Esophagus mucosa (tissue), 1 donor: ENCODE data around the gene BUB1B. TPM values are rescaled to one million over a fixed set of nuclear protein-coding genes. Genes with fewer than 3 reads are reported as not detected.
"Not testable (repeated sequence)": the region's sequence is repeated elsewhere in the genome, so short reads cannot be mapped to it uniquely, and the experiment has no call there.

ENCODE experiments used
- ATAC-seq: fragments of 200-7000 bp; cut with Tn5 transposase; one replicate; pipeline ENCODE4 v1.9.1; 2020
- total RNA-seq: library from RNA; stranded (reverse); gene quantifications from one replicate; pipeline ENCODE4 v1.2.4, GENCODE V29; 2023
- donor health status: DM: yes; HTN: yes; CAD: no.

BUB1B gene, protein sequence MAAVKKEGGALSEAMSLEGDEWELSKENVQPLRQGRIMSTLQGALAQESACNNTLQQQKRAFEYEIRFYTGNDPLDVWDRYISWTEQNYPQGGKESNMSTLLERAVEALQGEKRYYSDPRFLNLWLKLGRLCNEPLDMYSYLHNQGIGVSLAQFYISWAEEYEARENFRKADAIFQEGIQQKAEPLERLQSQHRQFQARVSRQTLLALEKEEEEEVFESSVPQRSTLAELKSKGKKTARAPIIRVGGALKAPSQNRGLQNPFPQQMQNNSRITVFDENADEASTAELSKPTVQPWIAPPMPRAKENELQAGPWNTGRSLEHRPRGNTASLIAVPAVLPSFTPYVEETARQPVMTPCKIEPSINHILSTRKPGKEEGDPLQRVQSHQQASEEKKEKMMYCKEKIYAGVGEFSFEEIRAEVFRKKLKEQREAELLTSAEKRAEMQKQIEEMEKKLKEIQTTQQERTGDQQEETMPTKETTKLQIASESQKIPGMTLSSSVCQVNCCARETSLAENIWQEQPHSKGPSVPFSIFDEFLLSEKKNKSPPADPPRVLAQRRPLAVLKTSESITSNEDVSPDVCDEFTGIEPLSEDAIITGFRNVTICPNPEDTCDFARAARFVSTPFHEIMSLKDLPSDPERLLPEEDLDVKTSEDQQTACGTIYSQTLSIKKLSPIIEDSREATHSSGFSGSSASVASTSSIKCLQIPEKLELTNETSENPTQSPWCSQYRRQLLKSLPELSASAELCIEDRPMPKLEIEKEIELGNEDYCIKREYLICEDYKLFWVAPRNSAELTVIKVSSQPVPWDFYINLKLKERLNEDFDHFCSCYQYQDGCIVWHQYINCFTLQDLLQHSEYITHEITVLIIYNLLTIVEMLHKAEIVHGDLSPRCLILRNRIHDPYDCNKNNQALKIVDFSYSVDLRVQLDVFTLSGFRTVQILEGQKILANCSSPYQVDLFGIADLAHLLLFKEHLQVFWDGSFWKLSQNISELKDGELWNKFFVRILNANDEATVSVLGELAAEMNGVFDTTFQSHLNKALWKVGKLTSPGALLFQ
- total RNA-seq, result 15.3 TPM

DNA sequence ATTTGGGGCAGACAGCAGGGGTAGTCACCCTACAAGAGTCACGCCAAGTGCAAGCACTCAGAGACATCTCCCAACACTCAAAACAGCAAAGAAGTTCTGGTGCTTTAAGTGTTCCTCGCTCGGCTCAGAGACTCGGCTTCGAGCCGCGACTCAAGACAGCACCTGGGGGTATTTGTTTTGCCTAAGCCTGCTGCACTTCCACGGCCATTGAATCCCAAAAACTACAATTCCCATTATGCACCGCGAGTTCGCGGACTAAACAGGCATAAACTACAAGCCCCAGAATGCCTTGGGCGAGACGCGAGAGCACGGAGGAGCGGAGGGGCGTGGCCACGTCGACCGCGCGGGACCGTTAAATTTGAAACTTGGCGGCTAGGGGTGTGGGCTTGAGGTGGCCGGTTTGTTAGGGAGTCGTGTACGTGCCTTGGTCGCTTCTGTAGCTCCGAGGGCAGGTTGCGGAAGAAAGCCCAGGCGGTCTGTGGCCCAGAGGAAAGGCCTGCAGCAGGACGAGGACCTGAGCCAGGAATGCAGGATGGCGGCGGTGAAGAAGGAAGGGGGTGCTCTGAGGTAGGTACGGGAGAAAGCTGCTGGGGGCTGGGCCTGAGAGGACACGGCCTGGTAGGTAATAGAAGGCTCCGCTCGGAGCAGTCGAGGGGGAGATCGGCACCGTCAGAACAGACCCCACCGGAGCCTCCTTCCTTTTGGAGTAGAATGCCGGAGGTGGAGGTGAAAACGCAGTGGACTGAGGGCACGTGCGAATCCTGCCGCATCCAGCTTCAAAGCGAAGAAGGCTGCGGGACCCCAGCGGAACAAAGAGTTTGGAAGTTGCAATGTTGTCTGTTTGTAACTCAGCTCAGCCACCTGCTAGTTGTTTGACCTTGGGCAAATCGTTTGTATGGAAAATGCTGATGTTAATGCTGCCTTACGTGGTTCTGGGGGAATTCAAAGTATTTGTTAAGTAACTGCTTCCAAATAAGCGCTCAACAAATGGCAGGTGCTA is at the start of gene BUB1B:
BUB1B (plus strand) TSS at position 381 of the 1,000 bp plus-strand sequence; CDS start at position 533, 152 bp downstream.
- ATAC-seq, result peak; percentile 95

DNA sequence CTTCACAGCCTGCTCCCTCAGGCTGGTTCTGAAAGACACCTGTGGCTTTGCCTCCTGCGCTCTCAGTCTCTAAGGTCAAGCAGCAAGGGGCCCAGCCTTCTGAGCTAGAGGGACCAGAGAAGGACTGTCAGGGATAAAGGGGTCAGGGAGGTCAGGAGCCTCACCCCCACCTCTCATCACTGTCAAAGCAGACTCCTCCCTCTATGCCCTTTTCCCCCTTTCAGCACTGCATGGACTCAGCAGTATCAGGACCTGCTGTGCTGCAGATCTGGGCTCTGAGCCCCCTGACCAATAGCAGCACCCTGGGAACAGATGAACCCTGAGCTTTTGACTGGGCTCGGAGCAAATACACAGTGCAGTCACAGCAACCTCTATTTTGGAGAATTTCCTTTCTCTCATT is 49.0 kb upstream of the BUB1B start:
- ATAC-seq, result no peak

DNA sequence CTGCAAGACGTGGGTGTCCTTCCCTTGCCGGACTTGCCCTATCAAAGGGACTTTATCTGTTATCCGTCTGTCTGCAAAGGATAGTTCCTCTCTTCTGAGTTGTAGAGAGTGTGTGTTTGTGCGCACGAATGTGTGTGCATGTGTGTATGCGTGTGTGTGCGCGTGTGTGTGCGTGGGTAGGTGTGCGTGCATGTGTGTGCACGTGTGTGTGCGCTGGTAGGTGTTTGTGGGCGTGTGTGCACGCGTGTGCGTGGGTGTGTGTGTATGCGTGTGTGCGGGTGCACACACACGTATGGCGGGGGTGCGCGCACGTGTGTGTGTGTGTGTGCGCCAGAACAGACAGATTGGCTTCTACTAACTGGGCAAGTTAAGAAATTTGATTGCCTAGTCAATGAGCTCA is 48.1 kb upstream of the BUB1B start:
- no peak for ATAC-seq

DNA sequence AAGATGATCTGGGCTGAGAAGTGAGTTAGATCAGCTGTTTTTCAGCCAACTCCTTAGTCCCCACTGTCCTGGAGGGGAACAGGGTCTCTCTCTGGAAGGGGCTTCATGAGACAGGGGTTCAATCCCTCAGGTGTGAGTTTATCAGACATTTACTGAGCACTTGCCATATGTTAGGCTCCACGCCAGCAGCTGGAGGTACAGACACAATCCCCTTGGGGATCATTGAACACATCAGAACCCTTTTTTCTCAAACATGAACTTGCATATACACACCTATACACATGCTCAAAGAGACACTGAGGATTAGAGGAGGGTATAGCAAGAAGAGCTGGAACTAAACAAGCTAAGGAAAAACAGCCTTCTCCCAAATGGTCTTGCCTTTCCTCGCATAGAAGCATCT is 46.7 kb upstream of the BUB1B start:
- ATAC-seq, result no peak

DNA sequence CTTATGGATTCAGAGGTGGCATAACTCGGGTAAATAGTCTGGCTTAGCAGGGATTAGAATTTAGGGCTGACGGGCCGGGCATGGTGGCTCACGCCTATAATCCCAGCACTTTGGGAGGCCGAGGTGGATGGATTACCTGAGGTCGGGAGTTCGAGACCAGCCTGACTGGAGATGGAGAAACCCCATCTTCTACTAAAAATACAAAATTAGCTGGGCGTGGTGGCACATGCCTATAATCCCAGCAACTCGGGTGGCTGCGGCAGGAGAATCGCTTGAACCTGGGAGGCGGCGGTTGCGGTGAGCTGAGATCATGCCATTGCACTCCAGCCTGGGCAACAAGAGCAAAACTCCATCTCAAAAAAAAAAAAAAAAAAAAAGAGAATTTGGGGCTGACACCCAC is 45.8 kb upstream of the BUB1B start:
- ATAC-seq, result not testable (repeated sequence)

DNA sequence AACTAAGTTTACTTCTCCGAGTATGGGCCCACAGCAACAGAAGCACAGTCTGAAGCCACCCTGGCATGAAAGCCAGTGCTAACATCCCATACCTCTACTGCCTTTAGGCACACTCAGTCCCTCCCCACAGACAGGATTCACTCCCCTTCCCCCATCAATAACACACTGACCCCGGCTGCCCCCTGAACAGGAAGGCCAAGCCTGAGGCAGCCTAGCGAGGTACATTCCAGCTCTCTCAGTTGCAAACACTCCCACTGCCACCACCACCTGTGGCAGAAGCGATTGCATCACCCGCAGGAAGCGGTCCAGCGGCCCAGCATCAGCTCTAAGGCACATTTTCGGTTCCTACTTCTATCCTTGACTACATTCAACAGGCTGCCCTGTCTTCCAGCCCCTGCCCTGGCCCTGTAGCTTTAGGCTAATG is 45.2 kb upstream of the BUB1B start:
- peak; percentile 66 for ATAC-seq

DNA sequence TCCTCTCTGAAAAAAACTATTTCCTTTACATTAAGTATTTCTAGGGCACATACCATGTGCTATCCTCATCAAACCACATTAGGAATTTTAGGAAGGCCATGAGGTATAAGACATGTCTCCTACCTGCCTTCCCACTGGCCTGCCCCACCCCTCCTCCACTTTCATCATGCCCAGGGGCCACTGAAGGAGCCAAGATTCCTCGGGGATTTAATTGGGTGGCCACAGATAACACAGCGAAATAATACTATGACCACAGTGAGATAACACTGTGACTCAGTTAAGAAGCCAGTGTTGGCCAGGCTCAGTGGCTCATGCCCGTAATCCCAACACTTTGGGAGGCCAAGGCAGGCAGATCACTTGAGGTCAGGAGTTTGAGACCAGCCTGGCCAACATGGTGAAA is 42.4 kb upstream of the BUB1B start:
- no peak for ATAC-seq

DNA sequence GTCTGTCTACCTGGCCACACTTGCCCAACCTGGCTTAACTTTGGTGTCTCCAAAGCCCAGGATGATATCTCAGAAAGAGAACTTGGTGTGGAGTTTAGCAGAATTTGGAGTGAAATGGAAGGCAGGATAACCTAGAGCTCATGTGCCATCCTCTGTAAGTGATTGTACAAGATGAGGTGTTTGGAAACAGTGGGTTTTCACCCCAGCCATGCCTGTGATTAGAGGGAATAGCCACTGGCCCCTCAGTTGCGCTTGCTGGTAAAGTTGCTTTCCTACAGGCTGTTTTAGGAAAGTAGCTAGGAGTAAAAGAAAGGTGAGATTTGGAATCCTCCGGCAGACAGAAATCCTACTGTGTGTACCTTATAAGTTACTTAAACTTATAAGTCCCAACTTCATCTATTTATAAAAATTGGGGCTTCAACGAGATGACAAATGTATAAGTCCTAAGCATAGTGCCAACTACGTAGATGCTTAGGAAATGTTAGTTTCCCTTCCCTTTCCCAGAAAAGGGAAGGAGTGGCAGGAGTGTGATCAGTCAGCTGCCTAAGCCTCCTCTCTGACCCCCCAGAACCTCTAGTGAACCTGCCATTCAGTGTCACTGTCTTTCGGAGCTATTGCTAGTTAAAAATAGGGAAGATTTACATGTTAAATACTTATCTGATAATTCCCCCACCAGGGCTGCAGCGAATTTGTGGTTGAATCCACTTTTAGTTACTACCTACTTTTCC is 38.8 kb upstream of the BUB1B start:
- ATAC-seq, result no peak

DNA sequence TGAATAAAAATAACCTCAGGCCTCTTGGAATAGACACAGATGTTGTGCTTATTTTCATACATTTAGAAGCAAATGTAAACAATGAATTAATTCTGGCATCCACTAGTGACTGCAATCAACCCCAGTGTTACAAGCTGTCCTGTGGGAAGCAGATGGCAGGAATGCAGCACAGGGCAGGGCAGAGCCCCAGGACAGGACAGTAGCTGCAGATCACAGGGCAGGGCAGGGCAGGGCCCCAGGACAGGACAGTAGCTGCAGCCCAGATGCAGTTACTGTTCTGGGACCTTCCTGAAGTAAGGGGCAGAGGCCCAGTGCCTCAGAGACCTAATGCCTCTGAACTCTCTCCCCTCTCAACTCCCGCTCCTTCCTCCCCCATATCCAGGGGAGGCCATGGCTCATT is 37.9 kb upstream of the BUB1B start:
- not testable (repeated sequence) for ATAC-seq

DNA sequence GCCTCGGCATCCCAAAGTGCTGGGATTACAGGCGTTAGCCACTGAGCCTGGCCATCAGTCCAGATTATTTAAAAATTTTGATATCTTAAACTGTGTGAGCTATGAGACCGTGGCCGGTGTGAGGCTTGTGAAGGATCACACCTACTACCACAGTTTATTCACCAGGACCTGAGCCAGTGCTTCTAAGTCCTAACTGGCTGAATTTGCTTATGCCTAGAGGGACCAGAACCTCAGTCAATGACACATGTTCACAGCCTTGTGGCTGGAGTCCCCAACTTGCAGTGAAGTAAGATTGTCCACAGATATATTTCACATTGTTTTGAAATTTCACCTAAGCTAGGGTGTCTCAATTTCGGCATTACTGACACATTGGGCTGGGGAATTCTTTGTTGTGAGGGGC is 37.0 kb upstream of the BUB1B start:
- ATAC-seq, result not testable (repeated sequence)

DNA sequence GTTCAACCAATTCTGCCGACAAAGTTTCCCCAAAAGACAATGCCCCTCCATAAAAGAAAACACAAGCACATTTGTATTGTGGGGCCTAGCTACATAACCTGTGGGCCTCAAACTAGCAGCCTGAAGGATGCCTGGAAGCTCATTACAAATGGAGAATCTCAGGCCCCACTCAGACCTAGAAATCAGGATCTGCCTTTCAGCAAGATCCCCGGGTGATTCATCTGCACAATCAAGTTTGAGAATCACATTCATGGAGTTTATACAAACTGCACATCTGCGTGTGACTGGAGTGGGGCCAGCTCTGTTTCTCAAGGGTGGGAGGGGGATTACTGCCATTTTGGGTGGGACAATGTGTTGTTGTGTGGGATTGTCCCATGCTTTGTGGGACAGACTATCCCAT is 36.5 kb upstream of the BUB1B start:
- ATAC-seq, result not testable (repeated sequence)

DNA sequence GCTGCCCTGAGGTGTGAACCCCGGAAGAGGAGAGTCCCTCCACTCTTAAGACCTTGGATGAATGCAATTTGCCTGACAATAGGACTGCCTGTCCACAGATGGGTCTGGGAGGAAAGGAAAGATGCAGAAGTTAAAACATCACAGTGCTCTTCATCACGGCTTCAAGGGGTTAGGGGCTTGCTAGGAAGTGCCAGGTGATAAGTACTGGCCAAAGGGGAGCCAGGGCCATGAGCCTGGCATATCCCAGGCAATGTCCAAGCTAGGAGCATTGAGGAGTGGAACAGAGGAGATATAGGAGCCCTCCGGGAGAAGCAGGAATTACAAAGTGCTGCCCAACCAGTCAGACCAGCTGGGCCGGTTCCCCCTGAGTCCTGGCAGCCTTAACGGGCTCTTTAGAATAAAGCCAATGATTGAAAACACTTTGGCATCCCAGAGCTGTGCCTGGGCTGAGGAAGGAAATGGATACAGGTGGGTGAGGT is 36.0 kb upstream of the BUB1B start:
- peak; percentile 79 for ATAC-seq

DNA sequence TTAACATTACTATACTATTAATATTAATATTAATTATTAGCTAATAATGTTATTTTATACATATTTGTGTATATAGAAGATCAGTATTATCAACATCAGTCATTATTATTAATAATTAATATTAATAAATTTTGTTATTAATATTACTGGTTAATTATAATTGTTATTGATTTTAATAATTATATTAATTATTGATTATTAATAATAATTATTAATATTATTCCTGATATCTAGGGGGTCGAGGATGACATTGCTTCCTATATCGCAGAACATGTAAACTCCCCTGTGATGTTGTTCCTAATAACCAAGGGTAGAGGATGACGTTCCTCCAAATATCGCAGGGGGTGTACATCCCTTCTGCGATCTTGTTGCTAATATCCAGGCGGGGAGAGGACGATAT is 34.9 kb upstream of the BUB1B start:
- no peak for ATAC-seq

DNA sequence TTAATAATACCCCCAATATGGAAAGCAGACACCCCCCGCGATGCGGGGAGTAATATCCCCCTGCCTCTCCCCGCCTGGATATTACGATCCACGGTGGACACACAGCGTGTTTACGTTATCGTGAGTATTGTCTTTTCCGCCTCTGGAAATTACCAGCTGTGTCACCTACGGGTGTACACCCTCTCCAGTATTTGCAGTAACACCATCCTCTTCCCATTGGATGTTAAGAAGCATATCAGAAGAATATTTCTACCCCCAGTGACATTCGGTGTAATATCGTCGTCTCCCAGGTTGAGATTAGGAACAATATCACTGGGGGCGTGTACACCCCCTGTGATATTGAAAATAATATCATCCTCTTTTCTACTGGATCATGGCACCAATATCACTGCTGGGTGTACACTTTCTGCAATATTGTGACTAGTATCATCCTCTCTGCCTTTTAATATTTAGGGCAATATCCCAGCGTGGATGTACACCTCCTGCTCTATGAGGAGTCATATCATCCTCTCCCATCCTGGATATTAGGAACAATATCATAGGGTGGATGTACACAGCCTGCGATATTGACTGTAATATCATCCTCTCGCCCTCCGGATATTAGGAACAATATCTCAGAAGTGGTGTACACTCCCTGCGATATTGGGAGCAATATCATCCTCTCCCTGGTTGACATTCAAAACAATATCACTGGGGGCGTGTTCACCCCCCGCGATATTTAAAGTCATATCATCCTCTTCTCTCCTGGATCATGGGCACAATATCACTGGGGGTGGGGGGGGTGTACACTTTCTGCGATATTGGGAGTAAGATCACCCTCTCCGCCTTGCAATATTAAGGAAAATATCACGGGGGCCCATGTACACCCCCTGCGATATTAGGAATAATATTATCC is 31.9 kb upstream of the BUB1B start:
- no peak for ATAC-seq

DNA sequence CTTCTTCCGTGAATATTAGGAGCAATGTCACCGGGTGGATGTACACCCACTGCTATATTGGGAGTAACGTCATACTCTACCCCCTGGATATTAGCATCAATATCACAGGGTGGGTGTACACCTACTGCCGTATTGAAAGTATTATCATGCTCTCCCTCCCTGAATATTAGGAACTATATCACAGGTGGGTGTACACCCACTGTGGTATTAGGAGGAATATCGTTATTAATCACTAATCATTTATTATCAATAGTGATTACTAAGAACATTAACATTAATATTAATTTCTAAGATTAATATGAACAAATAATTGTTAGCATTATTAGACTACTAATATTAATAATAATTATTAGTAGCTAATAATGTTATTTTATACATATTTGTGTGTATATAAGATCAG is 30.8 kb upstream of the BUB1B start:
- no peak for ATAC-seq

DNA sequence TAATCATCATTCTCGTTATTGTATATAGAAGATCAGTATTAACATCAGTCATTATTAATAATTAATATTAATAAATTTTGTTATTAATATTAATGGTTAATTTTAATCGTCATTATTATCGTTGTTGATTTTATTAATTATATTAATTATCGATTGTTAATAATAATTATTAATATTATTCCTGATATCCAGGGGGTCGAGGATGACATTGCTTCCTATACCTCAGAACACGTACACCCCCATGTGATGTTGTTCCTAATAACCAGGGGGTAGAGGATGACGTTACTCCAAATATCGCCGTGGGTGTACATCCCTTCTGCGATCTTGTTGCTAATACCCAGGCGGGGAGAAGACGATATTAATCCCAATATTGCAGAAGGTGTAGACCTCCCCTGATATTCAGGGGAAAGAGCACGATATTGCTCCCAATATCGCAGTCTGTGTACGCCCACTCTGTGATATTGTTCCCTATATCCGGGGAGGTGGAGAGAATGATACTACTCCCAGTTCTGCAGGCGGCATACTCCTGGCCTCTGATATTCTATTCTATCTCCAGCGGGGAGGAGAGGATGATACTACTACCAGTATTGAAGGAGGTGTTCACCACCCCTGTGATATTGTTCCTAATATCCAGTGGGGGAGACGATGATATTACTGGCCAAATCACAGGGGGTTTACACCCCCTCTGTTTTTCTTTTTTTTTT is 29.9 kb upstream of the BUB1B start:
- no peak for ATAC-seq

DNA sequence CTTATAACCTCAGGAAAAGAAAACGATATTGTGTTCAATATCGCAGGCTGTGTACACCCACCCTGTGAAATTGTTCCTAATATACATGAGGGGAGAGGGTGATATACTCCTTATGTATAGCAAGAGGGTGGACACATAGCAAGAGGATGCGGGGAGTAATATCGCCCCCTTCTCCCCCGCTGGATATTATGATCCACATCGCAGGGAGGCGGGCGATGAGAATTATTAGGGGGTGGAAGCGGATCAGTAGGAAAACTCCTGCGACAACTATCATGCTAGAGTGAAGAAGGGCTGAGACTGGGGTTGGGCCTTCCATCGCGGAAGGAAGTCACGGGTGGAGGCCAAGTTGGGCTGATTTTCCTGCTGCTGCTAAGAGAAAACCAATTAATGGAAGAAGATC is 27.3 kb upstream of the BUB1B start:
- ATAC-seq, result no peak

DNA sequence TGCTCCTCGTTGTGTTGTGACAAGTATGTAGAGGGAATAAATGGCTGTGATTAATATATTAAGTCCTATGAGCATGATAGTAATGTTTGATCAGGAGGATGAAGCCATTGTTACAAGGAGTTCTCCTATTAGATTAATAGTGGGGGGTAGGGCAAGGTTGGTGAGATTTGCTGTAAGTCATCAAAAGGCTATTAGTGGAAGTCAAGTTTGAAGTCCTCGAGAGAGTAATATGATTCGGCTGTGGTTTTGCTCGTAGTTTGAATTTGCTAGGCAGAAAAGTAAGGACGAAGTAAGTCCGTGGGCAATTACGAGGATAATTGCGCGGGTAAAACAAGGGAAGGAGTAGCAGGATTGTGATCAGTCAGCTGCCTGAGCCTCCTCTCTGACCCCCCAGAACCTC is 26.0 kb upstream of the BUB1B start:
- no peak for ATAC-seq

DNA sequence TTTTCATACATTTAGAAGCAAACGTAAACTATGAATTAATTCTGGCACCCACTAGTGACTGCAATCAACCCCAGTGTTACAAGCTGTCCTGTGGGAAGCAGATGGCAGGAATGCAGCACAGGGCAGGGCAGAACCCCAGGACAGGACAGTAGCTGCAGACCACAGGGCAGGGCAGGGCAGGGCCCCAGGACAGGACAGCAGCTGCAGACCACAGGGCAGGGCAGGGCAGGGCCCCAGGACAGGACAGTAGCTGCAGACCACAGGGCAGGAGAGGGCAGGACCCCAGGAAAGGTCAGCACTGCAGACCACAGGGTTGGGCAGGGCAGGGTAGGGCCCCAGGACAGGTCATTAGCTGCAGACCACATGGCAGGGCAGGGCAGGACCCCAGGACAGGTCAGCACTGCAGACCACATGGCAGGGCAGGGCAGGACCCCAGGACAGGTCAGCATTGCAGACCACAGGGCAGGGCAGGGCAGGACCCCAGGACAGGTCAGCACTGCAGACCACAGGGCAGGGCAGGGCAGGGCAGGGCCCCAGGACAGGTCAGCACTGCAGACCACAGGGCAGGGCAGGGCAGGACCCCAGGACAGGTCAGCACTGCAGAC is 24.9 kb upstream of the BUB1B start:
- ATAC-seq, result not testable (repeated sequence)
